HL-60 (cell line): ENCODE data around the gene YIF1A.

Experiments used
- CTCF ChIP-seq: IDR thresholded peaks from one replicate; pipeline ENCODE4 v1.5.1; 2011; ENCODE audit warnings: low read length, control low read depth, inconsistent platforms; ENCODE audit not compliant: insufficient read depth
- POLR2AphosphoS5 ChIP-seq: IDR thresholded peaks from 2 replicates; pipeline ENCODE4 v1.6.1; 2012; ENCODE audit warnings: low read depth
- REST ChIP-seq: IDR thresholded peaks from 2 replicates; pipeline ENCODE4 v1.6.1; 2012; ENCODE audit warnings: low read depth; ENCODE audit not compliant: insufficient replicate concordance
- SPI1 ChIP-seq: IDR thresholded peaks from 2 replicates; pipeline ENCODE4 v1.6.1; 2012; ENCODE audit warnings: low read depth, mild to moderate bottlenecking, borderline replicate concordance

GRCh38 chr11:66315498-66315885 is 26.5 kb upstream of the YIF1A start:
- TF ChIP-seq CTCF = no peak
- no peak for TF ChIP-seq REST
- no peak for TF ChIP-seq POLR2AphosphoS5
- no peak for TF ChIP-seq SPI1
